CD4-positive, CD25-positive, alpha-beta regulatory T cell (primary cell): ENCODE results near the gene TBL1XR1. TPM values are rescaled to one million over a fixed set of nuclear protein-coding genes. Genes with fewer than 3 reads are reported as not detected.

Experiments used
- ATAC-seq, 2 donors: fragments of 150-1000 bp; cut with Tn5 transposase; one replicate each; pipeline ENCODE4 v1.10.0; 2021; ENCODE audit warnings: low read depth in 2 of 2, moderate number of reproducible peaks in 2 of 2, moderate library complexity in 1 of 2
- DNase-seq, 3 donors: peaks; one replicate each; pipeline versions ENCODE4 v3.0.0 to v3.0.0-alpha.2; 2012 to 2022; ENCODE audit warnings: mixed read lengths in 1 of 3
- H3K27ac ChIP-seq: one replicate; pipeline ENCODE4 v1.7.0; 2013; ENCODE audit warnings: mild to moderate bottlenecking, low read length; ENCODE audit not compliant: insufficient read depth, poor library complexity, severe bottlenecking
- H3K27me3 ChIP-seq: one replicate; pipeline ENCODE4 v1.7.0; 2013; ENCODE audit warnings: low read length; ENCODE audit not compliant: control insufficient read depth, insufficient read depth
- H3K36me3 ChIP-seq: one replicate; pipeline ENCODE4 v1.7.0; 2013; ENCODE audit warnings: mild to moderate bottlenecking, low read length, moderate library complexity; ENCODE audit not compliant: control insufficient read depth, insufficient read depth
- H3K4me1 ChIP-seq: 2 replicates; pipeline ENCODE4 v1.7.0; 2013; ENCODE audit warnings: mild to moderate bottlenecking, low read length; ENCODE audit not compliant: insufficient read depth, control insufficient read depth, poor library complexity, severe bottlenecking
- H3K4me3 ChIP-seq: one replicate; pipeline ENCODE4 v1.7.0; 2013; ENCODE audit warnings: low read depth, mild to moderate bottlenecking, low read length, moderate library complexity
- H3K9me3 ChIP-seq, 2 experiments: 1 replicate in 1 of 2; 2 replicates in 1 of 2; pipeline ENCODE4 v1.7.0; 2013; ENCODE audit warnings: low read length in 2 of 2, mild to moderate bottlenecking in 1 of 2, moderate library complexity in 1 of 2; ENCODE audit not compliant: control insufficient read depth in 2 of 2
- H3K27ac Mint-ChIP-seq, 3 donors: one replicate each; pipeline ENCODE4 v1.8.0; 2020 to 2022; ENCODE audit warnings: mild to moderate bottlenecking in 3 of 3, mixed read lengths in 3 of 3, moderate library complexity in 2 of 3
- H3K27me3 Mint-ChIP-seq: one replicate; pipeline ENCODE4 v1.8.0; 2022; ENCODE audit warnings: mild to moderate bottlenecking, mixed read lengths
- H3K36me3 Mint-ChIP-seq: one replicate; pipeline ENCODE4 v1.8.0; 2020; ENCODE audit warnings: mixed read lengths
- H3K4me1 Mint-ChIP-seq, 4 donors: one replicate each; pipeline ENCODE4 v1.8.0; 2020 to 2022; ENCODE audit warnings: mixed read lengths in 4 of 4, mild to moderate bottlenecking in 1 of 4
- H3K4me3 Mint-ChIP-seq, 4 donors: one replicate each; pipeline ENCODE4 v1.8.0; 2020 to 2022; ENCODE audit warnings: mild to moderate bottlenecking in 4 of 4, mixed read lengths in 4 of 4, moderate library complexity in 3 of 4
- H3K9me3 Mint-ChIP-seq, 7 donors: one replicate each; pipeline ENCODE4 v1.8.0; 2020 to 2022; ENCODE audit warnings: mixed read lengths in 7 of 7, mild to moderate bottlenecking in 3 of 7, moderate library complexity in 2 of 7
- polyA plus RNA-seq, 4 donors: library from polyadenylated mRNA; unstranded; fragments of 300-500 nt; fragmentation: Illumina TruSeq; gene quantifications; one replicate each; pipeline ENCODE4 v1.2.3, GENCODE V29; 2021
- total RNA-seq: library from RNA; stranded (reverse); gene quantifications from one replicate; pipeline ENCODE4 v1.2.3, GENCODE V29; 2022

TBL1XR1 gene
- total and polyA plus RNA-seq, 5 donors from 2014 or later: 34.0 to 146 (median 41.6) TPM

- H3K4me3 ChIP-seq: no peak overlapping the region
- H3K27ac ChIP-seq: no peak overlapping the region
- no peaks in the 10 kb centered on the region for H3K27me3 ChIP-seq
- H3K36me3 ChIP-seq: no peaks in the 10 kb centered on the region
- Mint-ChIP-seq H3K27ac (no peak overlapping the region), H3K36me3 (peaks cover 3% of the 10 kb centered on the region), H3K4me3 (no peak overlapping the region), H3K27me3 (no peaks in the 10 kb centered on the region), H3K9me3 (peaks cover 0 to 4% (median 0%) of the 10 kb centered on the region in 7 donors), H3K4me1 (peaks cover 57 to 87% (median 75%) of the 10 kb centered on the region in 4 donors)
- no peak for DNase-seq
- ATAC-seq: no peak
- peaks cover 25% of the 10 kb centered on the region for H3K4me1 ChIP-seq
- H3K9me3 ChIP-seq: no peaks in the 10 kb centered on the region
Measured at GRCh38 chr3:177114253-177114652, 83.0 kb downstream of the TBL1XR1 start.

GRCh38 chr3:177111541-177111949, 85.7 kb downstream of the TBL1XR1 start:
- H3K27ac Mint-ChIP-seq: peak overlapping the region; percentile 49 to 95 (median 94)
- H3K27me3 Mint-ChIP-seq: no peaks in the 10 kb centered on the region
- ATAC-seq: no peak
- Histone ChIP-seq H3K4me3 (no peak overlapping the region), H3K9me3 (no peaks in the 10 kb centered on the region), H3K4me1 (peaks cover 40% of the 10 kb centered on the region), H3K36me3 (no peaks in the 10 kb centered on the region), H3K27me3 (no peaks in the 10 kb centered on the region), H3K27ac (peak overlapping the region; percentile 75)
- H3K4me1 Mint-ChIP-seq: peaks cover 53 to 82% (median 71%) of the 10 kb centered on the region in 4 donors
- H3K4me3 Mint-ChIP-seq: peak overlapping the region in 3 of 4 donors; percentile 35 to 83 (median 51)
- no peak for DNase-seq
- peaks cover 3% of the 10 kb centered on the region for H3K36me3 Mint-ChIP-seq
- H3K9me3 Mint-ChIP-seq: peaks cover 0 to 4% (median 0%) of the 10 kb centered on the region in 7 donors

GRCh38 chr3:177110895-177111294, 86.4 kb downstream of the TBL1XR1 start:
- peak overlapping the region; percentile 75 for H3K27ac ChIP-seq
- peak in 1 of 2 donors; percentile 13 for ATAC-seq

GRCh38 chr3:177110386-177110785, 86.9 kb downstream of the TBL1XR1 start:
- H3K27me3 ChIP-seq: no peaks in the 10 kb centered on the region
- peaks cover 50% of the 10 kb centered on the region for H3K4me1 ChIP-seq
- no peaks in the 10 kb centered on the region for H3K27me3 Mint-ChIP-seq
- ATAC-seq (no peak), DNase-seq (no peak)
- peaks cover 0 to 1% (median 0%) of the 10 kb centered on the region in 7 donors for H3K9me3 Mint-ChIP-seq
- H3K4me3 ChIP-seq: peak overlapping the region; percentile 67
- no peaks in the 10 kb centered on the region for H3K36me3 Mint-ChIP-seq
- H3K9me3 ChIP-seq: no peaks in the 10 kb centered on the region
- peak overlapping the region; percentile 82 to 95 (median 94) for H3K27ac Mint-ChIP-seq
- peak overlapping the region; percentile 75 for H3K27ac ChIP-seq
- peaks cover 58 to 81% (median 70%) of the 10 kb centered on the region in 4 donors for H3K4me1 Mint-ChIP-seq
- H3K36me3 ChIP-seq: no peaks in the 10 kb centered on the region
- H3K4me3 Mint-ChIP-seq: peak overlapping the region; percentile 61 to 84 (median 70)

More at GRCh38 chr3:177110895-177111294, 86.4 kb downstream of the TBL1XR1 start:
- peaks cover 58 to 82% (median 70%) of the 10 kb centered on the region in 4 donors for H3K4me1 Mint-ChIP-seq
- peaks cover 0 to 1% (median 0%) of the 10 kb centered on the region in 7 donors for H3K9me3 Mint-ChIP-seq
- Histone ChIP-seq H3K4me3 (peak overlapping the region; percentile 67), H3K27me3 (no peaks in the 10 kb centered on the region), H3K36me3 (no peaks in the 10 kb centered on the region), H3K9me3 (no peaks in the 10 kb centered on the region), H3K4me1 (peaks cover 46% of the 10 kb centered on the region)
- H3K4me3 Mint-ChIP-seq: peak overlapping the region; percentile 35 to 84 (median 62)
- no peaks in the 10 kb centered on the region for H3K36me3 Mint-ChIP-seq
- no peaks in the 10 kb centered on the region for H3K27me3 Mint-ChIP-seq
- DNase-seq: peak in 1 of 3 donors; percentile 7
- peak overlapping the region; percentile 82 to 95 (median 94) for H3K27ac Mint-ChIP-seq

GRCh38 chr3:177109688-177110330, 87.5 kb downstream of the TBL1XR1 start:
- no peaks in the 10 kb centered on the region for H3K36me3 Mint-ChIP-seq
- H3K4me3 Mint-ChIP-seq: peak overlapping the region; percentile 61 to 84 (median 70)
- H3K4me1 Mint-ChIP-seq: peaks cover 59 to 83% (median 70%) of the 10 kb centered on the region in 4 donors
- H3K27ac ChIP-seq: peak overlapping the region; percentile 75
- peak; percentile 74 to 87 for ATAC-seq
- peak overlapping the region; percentile 67 for H3K4me3 ChIP-seq
- H3K9me3 Mint-ChIP-seq: peaks cover 0 to 1% (median 0%) of the 10 kb centered on the region in 7 donors
- H3K27me3 ChIP-seq: no peaks in the 10 kb centered on the region
- peaks cover 55% of the 10 kb centered on the region for H3K4me1 ChIP-seq
- peak overlapping the region; percentile 82 to 95 (median 94) for H3K27ac Mint-ChIP-seq
- no peaks in the 10 kb centered on the region for H3K36me3 ChIP-seq
- peak in 2 of 3 donors; percentile 47 to 65 for DNase-seq
- H3K27me3 Mint-ChIP-seq: no peaks in the 10 kb centered on the region
- no peaks in the 10 kb centered on the region for H3K9me3 ChIP-seq

- peaks cover 67% of the 10 kb centered on the region for H3K4me1 ChIP-seq
- peak overlapping the region; percentile 13 for H3K4me3 ChIP-seq
- no peaks in the 10 kb centered on the region for H3K9me3 ChIP-seq
- Mint-ChIP-seq H3K4me3 (peak overlapping the region in 3 of 4 donors; percentile 3 to 66 (median 32)), H3K27me3 (no peaks in the 10 kb centered on the region), H3K9me3 (peaks cover 0 to 1% (median 0%) of the 10 kb centered on the region in 7 donors), H3K4me1 (peaks cover 65 to 89% (median 76%) of the 10 kb centered on the region in 4 donors), H3K36me3 (no peaks in the 10 kb centered on the region), H3K27ac (peak overlapping the region in 2 of 3 donors; percentile 21 to 95)
- H3K27me3 ChIP-seq: no peaks in the 10 kb centered on the region
- H3K36me3 ChIP-seq: no peaks in the 10 kb centered on the region
- H3K27ac ChIP-seq: peak overlapping the region; percentile 75
- ATAC-seq (no peak), DNase-seq (no peak)
Measured at GRCh38 chr3:177108648-177109047, 88.6 kb downstream of the TBL1XR1 start.

- Mint-ChIP-seq H3K9me3 (peaks cover 0 to 1% (median 0%) of the 10 kb centered on the region in 7 donors), H3K27ac (peak overlapping the region in 2 of 3 donors; percentile 12 to 53), H3K27me3 (no peaks in the 10 kb centered on the region), H3K4me3 (peak overlapping the region in 2 of 4 donors; percentile 12 to 19), H3K4me1 (peaks cover 59 to 82% (median 72%) of the 10 kb centered on the region in 4 donors), H3K36me3 (peaks cover 2% of the 10 kb centered on the region)
- peak in 1 of 3 donors; percentile 26 for DNase-seq
- peak overlapping the region; percentile 26 for H3K27ac ChIP-seq
- no peak overlapping the region for H3K4me3 ChIP-seq
- no peaks in the 10 kb centered on the region for H3K9me3 ChIP-seq
- no peak for ATAC-seq
- H3K4me1 ChIP-seq: peaks cover 67% of the 10 kb centered on the region
- no peaks in the 10 kb centered on the region for H3K27me3 ChIP-seq
- no peaks in the 10 kb centered on the region for H3K36me3 ChIP-seq
Measured at GRCh38 chr3:177107461-177108239, 89.6 kb downstream of the TBL1XR1 start.
